Type B pancreatic cell (in vitro differentiated cells): Measurements from ENCODE around the gene SPAG16. TPM values are rescaled to one million over a fixed set of nuclear protein-coding genes. Genes with fewer than 3 reads are reported as not detected.
A peak's percentile ranks its signal among the peaks of the same experiment; 100 is the strongest.

Experiments
- DNase-seq: peaks from one replicate; pipeline ENCODE4 v3.0.0; 2021; ENCODE audit warnings: mixed read lengths; ENCODE audit not compliant: unreplicated experiment; ENCODE audit errors: extremely low spot score
- H3K27ac Mint-ChIP-seq: 2 replicates; pipeline ENCODE4 v1.8.0; 2021; ENCODE audit warnings: mild to moderate bottlenecking, mixed read lengths
- H3K27me3 Mint-ChIP-seq: 2 replicates; pipeline ENCODE4 v1.8.0; 2021; ENCODE audit warnings: mixed read lengths
- H3K36me3 Mint-ChIP-seq: 2 replicates; pipeline ENCODE4 v1.8.0; 2021; ENCODE audit warnings: mixed read lengths
- H3K4me1 Mint-ChIP-seq: one replicate; pipeline ENCODE4 v1.8.0; 2021; ENCODE audit warnings: mixed read lengths; ENCODE audit not compliant: unreplicated experiment
- H3K4me3 Mint-ChIP-seq: 2 replicates; pipeline ENCODE4 v1.8.0; 2021; ENCODE audit warnings: mild to moderate bottlenecking, mixed read lengths
- H3K9me3 Mint-ChIP-seq: 2 replicates; pipeline ENCODE4 v1.8.0; 2021; ENCODE audit warnings: mixed read lengths
- total RNA-seq: library from RNA; stranded (reverse); gene quantifications from 2 replicates; pipeline ENCODE4 v1.2.1, GENCODE V29; 2021; ENCODE audit warnings: low replicate concordance
- TF ChIP-seq, protein P1 (sequence below): fragments of 200-600 bp; sonication (generic); conservative IDR thresholded peaks from 2 replicates; pipeline ENCODE4 v1.5.0; 2021; ENCODE audit warnings: antibody characterized with exemption, mild to moderate bottlenecking

The SPAG16 gene
- total RNA-seq, 1 donor from 2014 or later = 54.8 TPM

DNA sequence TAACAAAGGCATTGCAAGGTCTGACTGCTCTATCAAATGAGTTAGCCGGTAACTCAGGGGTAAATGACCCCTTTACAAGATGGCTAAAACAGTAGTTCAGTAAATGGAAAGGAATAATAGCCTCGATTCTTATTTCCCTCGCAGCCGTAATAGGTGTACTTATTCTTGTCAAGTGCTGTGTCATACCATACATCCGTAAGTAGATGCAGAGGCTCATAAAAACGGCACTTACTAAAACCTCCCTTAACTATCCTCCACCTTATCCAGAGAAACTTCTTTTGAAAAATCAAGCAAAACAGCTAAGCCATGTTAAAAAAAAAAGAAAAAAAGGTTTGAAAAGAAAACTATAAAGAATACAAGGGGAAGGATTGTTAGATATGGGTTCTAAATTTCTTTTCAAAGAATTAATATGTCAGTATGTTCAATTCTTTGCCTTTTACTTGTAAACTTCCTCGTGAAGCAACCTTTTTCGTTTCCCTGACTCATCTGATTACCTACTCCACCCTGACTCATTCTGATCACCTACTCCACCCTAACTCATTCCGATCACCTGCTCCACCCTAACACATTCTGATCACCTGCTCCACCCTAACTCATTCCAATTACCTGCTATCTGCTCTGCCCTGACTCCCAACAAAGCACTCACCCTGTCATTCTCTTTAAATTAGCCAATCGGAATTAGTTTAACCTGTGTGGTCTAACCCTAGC is 127.5 kb downstream of the SPAG16 start:
- Mint-ChIP-seq H3K4me1 (peaks cover 5% of the 10 kb centered on the region), H3K27me3 (no peaks in the 10 kb centered on the region), H3K4me3 (peak overlapping the region; percentile 2), H3K36me3 (no peaks in the 10 kb centered on the region), H3K27ac (peak overlapping the region; percentile 89), H3K9me3 (peaks cover 4% of the 10 kb centered on the region)
- no peak for DNase-seq
- TF ChIP-seq, protein P1, sequence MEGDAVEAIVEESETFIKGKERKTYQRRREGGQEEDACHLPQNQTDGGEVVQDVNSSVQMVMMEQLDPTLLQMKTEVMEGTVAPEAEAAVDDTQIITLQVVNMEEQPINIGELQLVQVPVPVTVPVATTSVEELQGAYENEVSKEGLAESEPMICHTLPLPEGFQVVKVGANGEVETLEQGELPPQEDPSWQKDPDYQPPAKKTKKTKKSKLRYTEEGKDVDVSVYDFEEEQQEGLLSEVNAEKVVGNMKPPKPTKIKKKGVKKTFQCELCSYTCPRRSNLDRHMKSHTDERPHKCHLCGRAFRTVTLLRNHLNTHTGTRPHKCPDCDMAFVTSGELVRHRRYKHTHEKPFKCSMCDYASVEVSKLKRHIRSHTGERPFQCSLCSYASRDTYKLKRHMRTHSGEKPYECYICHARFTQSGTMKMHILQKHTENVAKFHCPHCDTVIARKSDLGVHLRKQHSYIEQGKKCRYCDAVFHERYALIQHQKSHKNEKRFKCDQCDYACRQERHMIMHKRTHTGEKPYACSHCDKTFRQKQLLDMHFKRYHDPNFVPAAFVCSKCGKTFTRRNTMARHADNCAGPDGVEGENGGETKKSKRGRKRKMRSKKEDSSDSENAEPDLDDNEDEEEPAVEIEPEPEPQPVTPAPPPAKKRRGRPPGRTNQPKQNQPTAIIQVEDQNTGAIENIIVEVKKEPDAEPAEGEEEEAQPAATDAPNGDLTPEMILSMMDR = no peak

DNA sequence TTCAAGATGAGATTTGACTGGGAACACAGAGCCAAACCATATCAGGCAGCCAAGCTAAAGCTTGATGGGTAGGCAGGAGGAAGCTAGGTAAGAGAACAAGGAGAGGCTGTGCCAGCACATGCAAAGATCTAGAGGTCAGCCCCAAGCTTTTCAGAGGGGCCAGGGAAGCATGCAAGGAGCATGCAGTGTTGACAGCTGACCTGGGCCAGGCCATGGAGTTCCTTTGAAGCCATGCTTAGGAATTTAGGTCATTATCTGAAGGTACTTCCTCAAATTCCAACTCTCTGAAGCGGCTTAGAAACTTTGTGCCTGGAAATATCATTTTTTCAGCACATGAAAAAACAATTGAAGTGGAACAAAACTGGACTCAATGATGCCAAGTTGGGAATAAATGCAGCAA is 130.8 kb downstream of the SPAG16 start:
- TF ChIP-seq, protein P1 = no peak
- Mint-ChIP-seq H3K4me1 (no peaks in the 10 kb centered on the region), H3K27me3 (no peaks in the 10 kb centered on the region), H3K9me3 (peaks cover 4% of the 10 kb centered on the region), H3K4me3 (no peak overlapping the region), H3K27ac (no peak overlapping the region), H3K36me3 (no peaks in the 10 kb centered on the region)
- DNase-seq = no peak

DNA sequence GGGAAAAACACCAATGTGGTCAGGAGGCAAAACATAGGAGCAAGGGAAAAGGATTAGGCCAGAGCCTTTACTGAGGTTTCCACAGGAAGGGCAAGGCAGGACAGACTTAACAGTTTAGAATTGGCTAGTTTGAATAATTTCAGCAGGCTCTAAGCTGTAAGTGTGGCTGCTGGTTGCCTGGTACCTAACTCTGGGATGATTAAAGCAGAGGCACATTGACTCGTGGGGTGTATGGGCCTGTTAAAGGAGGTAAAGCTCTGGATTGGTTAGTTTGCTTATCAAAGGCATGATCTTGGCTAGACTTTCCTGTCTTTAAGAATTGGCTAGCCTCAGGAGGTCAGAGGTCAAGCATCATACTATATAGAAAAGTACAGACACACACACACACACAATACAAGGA is 132.6 kb downstream of the SPAG16 start:
- Mint-ChIP-seq H3K36me3 (no peaks in the 10 kb centered on the region), H3K27ac (no peak overlapping the region), H3K4me3 (no peak overlapping the region), H3K27me3 (no peaks in the 10 kb centered on the region), H3K9me3 (peaks cover 4% of the 10 kb centered on the region), H3K4me1 (no peaks in the 10 kb centered on the region)
- DNase-seq = no peak
- TF ChIP-seq, protein P1 = no peak

- Mint-ChIP-seq H3K4me3 (no peak overlapping the region), H3K4me1 (no peaks in the 10 kb centered on the region), H3K9me3 (no peaks in the 10 kb centered on the region), H3K27ac (no peak overlapping the region), H3K36me3 (no peaks in the 10 kb centered on the region), H3K27me3 (no peaks in the 10 kb centered on the region)
- DNase-seq = no peak
- TF ChIP-seq, protein P1 = no peak
Measured at GRCh38 chr2:213419980-213420379, 135.7 kb downstream of the SPAG16 start.

DNA sequence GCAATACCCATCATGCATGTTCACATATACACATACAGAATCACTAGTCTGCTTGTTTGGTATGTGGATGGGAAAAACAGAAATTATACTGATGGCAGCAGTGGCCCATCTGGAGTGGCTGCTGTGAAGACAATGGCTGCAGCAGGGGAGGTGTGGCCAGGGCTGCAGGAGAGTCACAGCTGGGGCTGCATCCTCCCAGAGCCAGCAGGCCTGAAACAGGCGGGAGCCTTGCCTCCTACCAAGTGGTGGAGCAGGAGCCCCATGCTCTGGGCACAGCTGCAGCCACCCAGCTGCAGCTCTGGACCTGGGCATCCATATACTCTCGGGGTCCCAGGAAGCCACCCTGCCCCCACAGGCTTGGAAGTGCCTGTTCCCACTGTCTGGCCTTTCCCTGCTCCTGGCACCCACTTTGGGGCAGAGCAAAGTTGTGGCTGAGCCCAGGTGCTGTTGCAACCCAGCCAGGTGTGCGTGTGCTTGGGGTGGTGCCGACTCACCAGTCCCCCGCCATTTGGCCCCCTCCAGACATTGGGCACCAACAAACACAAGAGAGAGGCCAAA is 136.6 kb downstream of the SPAG16 start:
- no peak overlapping the region for H3K4me3 Mint-ChIP-seq
- H3K4me1 Mint-ChIP-seq = no peaks in the 10 kb centered on the region
- no peak for DNase-seq
- H3K36me3 Mint-ChIP-seq = no peaks in the 10 kb centered on the region
- TF ChIP-seq, protein P1 = no peak
- H3K27ac Mint-ChIP-seq = no peak overlapping the region
- H3K9me3 Mint-ChIP-seq = no peaks in the 10 kb centered on the region
- H3K27me3 Mint-ChIP-seq = no peaks in the 10 kb centered on the region
